Gastroesophageal sphincter (tissue), 3 donors: ENCODE results near the gene PTK6.

ENCODE experiments used
- POLR2A ChIP-seq, 2 donors: fragments of 450-650 bp; IDR thresholded peaks; one replicate each; pipeline ENCODE4 v1.6.1; 2017; ENCODE audit warnings: antibody characterized with exemption in 2 of 2, mild to moderate bottlenecking in 2 of 2, moderate library complexity in 1 of 2
- POLR2AphosphoS5 ChIP-seq: sonication (generic); formaldehyde crosslinking; IDR thresholded peaks from one replicate; pipeline ENCODE4 v1.6.1; 2017; ENCODE audit warnings: antibody characterized with exemption
- TF ChIP-seq, protein P1 (sequence below), 4 experiments: fragments of 200-600 bp in 2 of 4; fragments of 450-650 bp in 2 of 4; sonication (generic) in 1 of 4; IDR thresholded peaks; one replicate each; pipeline ENCODE4 v1.5.1; 2017 to 2019; ENCODE audit warnings: antibody characterized with exemption in 4 of 4, mild to moderate bottlenecking in 2 of 4, moderate library complexity in 2 of 4

DNA sequence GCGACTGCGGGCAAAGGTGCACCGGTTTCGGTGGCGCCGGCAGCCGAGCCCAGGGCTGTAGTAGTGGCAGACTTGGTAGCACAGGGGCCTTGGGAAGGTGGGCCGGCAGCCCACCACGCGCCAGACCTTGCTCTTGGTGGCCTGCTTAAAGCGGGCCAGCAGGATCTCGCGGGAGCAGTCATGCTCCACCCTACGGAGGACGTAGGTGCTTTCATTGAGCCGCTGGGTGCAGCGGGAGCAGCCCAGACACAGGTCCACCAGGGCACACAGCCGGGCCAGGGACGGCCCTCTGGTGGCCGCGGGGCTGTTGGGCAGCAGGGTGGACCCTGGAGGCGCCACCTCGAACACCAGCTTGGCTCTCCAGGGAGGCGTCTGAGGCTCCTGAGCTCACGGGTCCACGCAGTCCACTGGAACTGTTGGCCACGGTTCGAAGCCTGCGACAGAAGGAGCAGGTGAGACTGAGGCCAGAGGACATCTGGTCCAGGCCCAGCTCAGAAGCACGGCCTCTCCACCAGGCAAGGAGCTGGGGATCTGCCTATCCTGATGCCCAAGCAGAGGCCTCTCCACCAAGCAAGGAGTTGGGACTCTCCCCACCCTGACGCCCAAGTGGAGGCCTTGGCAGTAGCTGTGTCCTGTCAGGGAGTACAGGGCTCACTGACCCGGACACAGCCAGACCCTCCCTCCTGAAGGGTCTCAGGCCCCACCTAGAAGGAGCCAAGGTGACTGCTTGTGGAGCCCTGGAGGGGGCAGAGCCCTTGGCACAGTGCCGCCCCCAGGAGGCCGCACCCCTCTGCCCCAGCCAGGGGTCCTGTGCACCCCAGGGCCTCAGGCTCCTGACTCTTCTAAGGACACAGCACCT, 35.8 kb upstream of the PTK6 start:
- TF ChIP-seq, protein P1, sequence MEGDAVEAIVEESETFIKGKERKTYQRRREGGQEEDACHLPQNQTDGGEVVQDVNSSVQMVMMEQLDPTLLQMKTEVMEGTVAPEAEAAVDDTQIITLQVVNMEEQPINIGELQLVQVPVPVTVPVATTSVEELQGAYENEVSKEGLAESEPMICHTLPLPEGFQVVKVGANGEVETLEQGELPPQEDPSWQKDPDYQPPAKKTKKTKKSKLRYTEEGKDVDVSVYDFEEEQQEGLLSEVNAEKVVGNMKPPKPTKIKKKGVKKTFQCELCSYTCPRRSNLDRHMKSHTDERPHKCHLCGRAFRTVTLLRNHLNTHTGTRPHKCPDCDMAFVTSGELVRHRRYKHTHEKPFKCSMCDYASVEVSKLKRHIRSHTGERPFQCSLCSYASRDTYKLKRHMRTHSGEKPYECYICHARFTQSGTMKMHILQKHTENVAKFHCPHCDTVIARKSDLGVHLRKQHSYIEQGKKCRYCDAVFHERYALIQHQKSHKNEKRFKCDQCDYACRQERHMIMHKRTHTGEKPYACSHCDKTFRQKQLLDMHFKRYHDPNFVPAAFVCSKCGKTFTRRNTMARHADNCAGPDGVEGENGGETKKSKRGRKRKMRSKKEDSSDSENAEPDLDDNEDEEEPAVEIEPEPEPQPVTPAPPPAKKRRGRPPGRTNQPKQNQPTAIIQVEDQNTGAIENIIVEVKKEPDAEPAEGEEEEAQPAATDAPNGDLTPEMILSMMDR (IDR thresholded peaks at IDR 0.05), result no peak
- TF ChIP-seq POLR2A (IDR thresholded peaks at IDR 0.05), result no peak
- TF ChIP-seq POLR2AphosphoS5, result no peak
